HG03521 (cell line): ENCODE results near the gene CRTAC1.

Source experiments
- ATAC-seq: cut with Tn5 transposase; IDR thresholded peaks from one replicate; pipeline ENCODE4 v1.9.1; 2021; ENCODE audit warnings: mild to moderate bottlenecking, moderate library complexity; ENCODE audit not compliant: unreplicated experiment

CRTAC1 gene

GRCh38 chr10:98030991-98031431 lies 590 bp upstream of the CRTAC1 start:
- ATAC-seq, result no peak

DNA sequence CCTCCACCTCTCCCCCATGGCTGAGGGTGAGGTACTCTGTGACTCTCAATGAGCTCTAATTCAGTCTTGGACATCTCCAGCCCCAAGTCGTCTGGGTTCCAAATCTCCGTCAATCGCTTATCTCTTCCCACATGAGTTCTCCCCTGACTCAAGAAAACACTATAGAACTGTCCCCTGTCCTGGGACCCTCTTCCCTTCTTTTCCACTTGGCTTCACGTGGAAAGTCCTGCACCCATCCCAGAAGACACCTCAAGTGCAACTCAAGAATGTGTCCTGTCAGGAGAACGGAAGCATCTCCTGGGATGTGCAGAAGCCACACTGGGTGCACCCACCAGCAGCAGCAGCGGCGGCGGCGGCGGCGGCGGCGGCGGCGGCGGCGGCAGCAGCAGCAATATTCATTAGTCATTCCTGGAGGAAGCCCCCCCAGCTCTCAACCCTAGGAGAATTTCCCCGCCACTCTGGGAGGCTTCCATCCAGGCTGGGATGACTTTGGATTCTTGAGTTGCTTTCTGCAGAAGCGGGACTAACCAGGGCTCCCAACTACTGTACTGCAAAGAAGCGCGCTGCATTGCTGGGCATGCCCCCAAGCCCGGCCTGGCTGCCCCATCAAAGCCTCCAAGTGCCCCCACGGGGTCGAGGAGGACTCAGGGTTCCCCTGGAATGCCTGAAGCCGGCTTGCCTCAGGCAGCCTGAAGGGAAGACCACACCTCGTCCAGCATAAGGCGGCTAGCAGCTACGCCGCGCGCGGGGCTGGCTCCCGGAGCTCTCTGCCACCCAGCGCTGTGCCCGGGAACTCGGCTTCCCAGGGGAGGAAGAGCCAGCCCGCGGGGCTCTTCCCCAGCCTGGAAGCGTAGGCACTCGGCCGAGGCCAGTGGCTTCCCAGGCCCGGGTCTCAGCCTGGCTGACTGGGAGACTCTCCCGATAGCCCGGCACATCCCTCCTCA lies 1.0 kb downstream of the CRTAC1 start:
- no peak for ATAC-seq

- ATAC-seq, result peak; percentile 65
Measured at GRCh38 chr10:98028168-98028770, 2.2 kb downstream of the CRTAC1 start.

- no peak for ATAC-seq
Measured at GRCh38 chr10:98023024-98023423, 7.4 kb downstream of the CRTAC1 start.

GRCh38 chr10:98020784-98021183 lies 9.6 kb downstream of the CRTAC1 start:
- no peak for ATAC-seq

GRCh38 chr10:98020254-98020653 lies 10.2 kb downstream of the CRTAC1 start:
- ATAC-seq, result no peak

- ATAC-seq, result no peak
Measured at GRCh38 chr10:98019784-98020183, 10.6 kb downstream of the CRTAC1 start.

- ATAC-seq, result no peak
Measured at GRCh38 chr10:98016772-98017475, 13.5 kb downstream of the CRTAC1 start.

DNA sequence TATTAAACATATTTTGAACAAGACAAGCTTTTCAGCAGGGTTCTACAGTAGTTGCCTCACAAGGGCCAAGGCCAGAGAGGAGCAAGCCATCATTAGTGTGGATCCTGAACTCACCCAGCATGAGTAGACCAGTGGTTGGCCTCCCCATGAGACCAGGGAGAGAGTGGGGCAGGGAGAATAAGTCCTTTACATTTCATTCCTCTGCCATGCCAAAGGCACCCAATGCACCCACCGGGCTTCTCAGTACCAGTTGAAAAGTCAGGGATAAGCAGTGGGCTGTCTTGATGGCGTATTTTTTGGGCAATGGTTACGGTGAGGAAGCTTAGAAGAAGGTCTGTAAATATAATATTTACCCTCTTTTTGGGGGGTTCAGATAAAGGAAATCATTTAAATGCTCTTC lies 16.6 kb downstream of the CRTAC1 start:
- no peak for ATAC-seq

DNA sequence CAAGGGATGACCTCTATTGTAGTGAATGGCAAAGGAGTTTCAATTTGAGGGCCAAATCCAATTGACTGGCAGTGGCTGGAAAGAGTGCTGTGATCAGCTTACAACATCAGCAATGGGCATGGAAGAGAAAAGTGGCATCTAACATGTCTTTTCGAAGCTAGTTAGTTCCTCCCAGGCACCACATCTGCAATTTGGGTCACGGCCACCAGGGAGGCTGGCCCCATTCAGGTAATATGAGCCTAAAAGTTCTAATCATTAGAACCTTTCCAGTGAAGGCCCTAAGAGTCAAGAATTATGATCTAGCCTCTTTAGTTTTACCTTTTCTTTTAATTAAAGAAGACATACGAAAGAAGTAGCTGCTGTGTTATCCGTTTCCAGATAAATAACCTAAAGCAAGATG lies 17.3 kb downstream of the CRTAC1 start:
- no peak for ATAC-seq

- ATAC-seq, result no peak
Measured at GRCh38 chr10:98012644-98013043, 17.8 kb downstream of the CRTAC1 start.

- ATAC-seq, result no peak
Measured at GRCh38 chr10:98010939-98011685, 19.3 kb downstream of the CRTAC1 start.

- ATAC-seq, result no peak
Measured at GRCh38 chr10:98006266-98006665, 24.2 kb downstream of the CRTAC1 start.

DNA sequence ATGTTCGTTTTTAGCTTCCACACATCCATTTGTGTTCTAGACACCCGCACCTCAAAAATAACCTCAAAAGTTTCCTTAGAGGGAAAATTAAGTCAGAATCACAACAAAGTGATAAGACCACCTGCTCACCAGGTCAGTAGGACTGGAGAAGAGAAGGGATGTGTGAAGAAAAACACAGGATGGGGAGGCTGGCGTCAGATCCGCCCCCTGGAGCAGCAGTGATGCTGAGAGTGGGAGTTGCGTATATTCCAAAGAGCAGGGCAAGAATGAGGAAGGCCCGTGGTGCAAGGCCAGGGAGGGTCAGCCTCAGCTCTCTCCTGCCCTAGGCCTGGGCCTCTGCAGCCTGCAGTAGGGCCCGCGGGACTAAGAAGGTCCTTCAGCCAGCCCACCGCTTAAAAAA lies 28.7 kb downstream of the CRTAC1 start:
- ATAC-seq, result no peak

GRCh38 chr10:98000346-98000745 lies 30.1 kb downstream of the CRTAC1 start:
- ATAC-seq, result no peak

DNA sequence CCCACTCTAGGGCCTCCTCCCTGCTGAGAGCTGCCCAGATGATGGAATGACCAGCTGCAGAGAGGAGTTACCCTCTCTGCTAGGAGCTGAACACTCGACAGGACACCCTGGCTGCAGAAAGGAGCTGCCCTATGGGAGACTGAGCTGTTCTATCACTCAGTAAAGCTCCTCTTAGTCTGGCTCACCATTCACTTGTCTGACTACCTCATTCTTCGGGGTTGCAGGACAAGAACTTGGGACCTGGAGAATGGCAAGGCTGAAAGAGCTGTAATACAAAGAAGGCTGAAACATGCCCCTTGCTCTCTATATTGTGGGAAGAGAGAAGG lies 30.5 kb downstream of the CRTAC1 start:
- ATAC-seq, result no peak

GRCh38 chr10:97999066-97999922 lies 31.1 kb downstream of the CRTAC1 start:
- no peak for ATAC-seq

DNA sequence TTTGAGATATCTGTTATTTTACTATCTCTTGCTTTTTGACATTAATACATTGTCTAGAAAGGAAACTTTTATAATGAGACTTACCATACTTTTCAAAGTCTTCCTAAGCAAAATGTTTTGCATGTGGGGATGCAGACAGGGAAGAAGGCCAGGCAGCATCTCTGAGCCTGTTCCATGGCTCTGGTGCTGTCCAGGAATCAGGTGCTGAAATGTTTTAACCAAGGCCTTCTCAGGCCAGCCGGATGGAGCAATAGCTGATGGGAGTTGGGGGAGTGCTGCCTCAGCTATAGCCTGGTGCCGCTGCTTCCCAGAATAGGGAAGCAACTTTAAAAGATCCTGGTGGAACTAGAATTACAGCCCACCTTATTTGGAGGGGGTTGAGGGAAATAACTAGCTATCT lies 38.5 kb downstream of the CRTAC1 start:
- ATAC-seq, result no peak

DNA sequence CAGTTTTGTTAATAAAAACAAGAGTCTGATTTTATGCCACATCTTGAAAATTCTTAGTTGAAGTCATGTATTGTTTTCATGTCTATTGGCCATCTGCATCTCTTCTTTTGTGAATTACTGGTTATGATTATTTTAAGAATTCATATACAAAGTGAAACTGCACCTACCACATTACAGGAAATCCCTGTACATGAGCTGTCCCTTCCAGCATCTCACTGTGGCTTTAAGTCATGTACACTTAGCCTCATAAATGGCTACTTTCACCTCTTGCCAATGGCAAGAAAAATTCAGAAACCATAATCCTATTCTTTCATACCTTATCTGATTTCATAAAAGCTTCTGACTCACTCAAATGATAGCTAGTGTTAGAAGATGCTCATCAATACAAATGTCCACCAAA lies 48.6 kb downstream of the CRTAC1 start:
- no peak for ATAC-seq

DNA sequence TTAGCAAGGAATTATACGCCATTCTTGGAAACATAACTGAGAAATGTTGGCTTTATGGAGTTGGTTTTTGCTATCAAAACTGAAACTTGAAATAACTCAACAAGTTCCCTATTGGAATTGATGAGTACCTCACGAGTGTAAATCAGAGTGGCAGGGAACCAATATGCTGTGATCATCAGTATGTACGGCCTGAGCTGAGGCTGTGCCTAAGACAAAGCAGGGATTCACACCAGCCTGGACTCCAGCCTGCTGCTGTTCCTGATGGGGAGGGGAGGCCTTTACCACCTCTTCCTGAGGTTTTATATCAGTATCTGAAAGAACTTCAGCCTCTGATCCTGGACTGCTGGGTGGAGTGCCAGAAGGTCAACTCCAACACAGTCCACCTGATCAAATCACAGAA lies 52.7 kb downstream of the CRTAC1 start:
- no peak for ATAC-seq
